ENCODE results near the gene CACNG5.

- TF ChIP-seq CTCF (IDR thresholded peaks at IDR 0.05): no peak
- no peak for TF ChIP-seq POLR2A (IDR thresholded peaks at IDR 0.05)
Observed at GRCh38 chr17:66910651-66911285, 75.9 kb downstream of the CACNG5 start.

Measured in right lobe of liver (tissue), 4 donors.